ENCODE measurements around the gene SLC15A3.
A peak's percentile ranks its signal among the peaks of the same experiment; 100 is the strongest.

The SLC15A3 gene

DNA sequence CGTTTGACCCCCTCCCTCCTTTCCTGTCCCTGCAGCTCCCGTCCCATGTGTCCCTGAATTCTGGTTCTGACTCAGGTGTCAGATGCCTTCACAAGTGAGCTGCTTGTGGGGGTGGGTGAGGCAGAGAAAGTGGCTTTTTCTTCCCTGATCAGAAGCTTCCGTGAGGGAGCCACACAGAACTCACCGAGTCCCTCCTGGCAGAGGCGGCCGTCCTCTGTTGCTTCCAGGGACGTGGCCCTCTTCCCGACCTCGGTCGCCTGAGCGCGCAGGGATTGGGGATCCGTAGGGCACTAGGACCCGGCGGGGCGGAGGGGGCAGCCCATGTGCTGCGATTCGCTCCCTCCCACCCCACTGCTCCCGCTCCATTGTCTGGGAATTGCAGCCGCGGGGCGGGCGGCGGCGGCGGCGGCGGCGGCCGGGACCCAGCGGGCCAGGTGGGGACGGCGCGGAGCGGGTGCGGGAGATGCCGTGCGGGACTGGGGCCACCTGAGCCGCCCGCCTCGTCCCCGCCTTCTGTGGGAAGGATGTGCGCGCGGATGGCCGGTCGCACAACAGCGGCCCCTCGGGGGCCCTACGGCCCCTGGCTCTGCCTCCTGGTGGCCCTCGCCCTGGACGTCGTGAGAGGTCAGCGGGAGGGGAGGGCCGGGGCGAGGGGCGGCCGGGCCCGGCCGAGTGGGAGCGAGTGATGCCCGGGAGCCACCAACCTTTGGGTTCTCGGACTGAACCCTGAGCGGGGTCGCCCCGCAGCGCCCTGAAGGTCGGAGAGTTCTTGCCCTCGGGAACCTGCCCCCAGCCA lies 27.7 kb downstream of the SLC15A3 start, which contains the start of gene TMEM132A:
TSS of gene TMEM132A (plus strand) at position 351 of the 796 bp plus-strand sequence. CDS start at position 525, 174 bp downstream.
- no peak for TF ChIP-seq EZH2 (IDR thresholded peaks at IDR 0.05; ENCODE audit: borderline replicate concordance, low read length)
- TF ChIP-seq, protein P1, sequence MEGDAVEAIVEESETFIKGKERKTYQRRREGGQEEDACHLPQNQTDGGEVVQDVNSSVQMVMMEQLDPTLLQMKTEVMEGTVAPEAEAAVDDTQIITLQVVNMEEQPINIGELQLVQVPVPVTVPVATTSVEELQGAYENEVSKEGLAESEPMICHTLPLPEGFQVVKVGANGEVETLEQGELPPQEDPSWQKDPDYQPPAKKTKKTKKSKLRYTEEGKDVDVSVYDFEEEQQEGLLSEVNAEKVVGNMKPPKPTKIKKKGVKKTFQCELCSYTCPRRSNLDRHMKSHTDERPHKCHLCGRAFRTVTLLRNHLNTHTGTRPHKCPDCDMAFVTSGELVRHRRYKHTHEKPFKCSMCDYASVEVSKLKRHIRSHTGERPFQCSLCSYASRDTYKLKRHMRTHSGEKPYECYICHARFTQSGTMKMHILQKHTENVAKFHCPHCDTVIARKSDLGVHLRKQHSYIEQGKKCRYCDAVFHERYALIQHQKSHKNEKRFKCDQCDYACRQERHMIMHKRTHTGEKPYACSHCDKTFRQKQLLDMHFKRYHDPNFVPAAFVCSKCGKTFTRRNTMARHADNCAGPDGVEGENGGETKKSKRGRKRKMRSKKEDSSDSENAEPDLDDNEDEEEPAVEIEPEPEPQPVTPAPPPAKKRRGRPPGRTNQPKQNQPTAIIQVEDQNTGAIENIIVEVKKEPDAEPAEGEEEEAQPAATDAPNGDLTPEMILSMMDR (IDR thresholded peaks at IDR 0.05; ENCODE audit: low read length) = no peak
- H3K27ac ChIP-seq (ENCODE audit: low read depth, low read length, poor library complexity, severe bottlenecking) = no peak within 1 kb of the TSS
- H3K36me3 ChIP-seq (ENCODE audit: insufficient read depth, low read length) = peaks cover 46% of the 10 kb centered on the region

DNA sequence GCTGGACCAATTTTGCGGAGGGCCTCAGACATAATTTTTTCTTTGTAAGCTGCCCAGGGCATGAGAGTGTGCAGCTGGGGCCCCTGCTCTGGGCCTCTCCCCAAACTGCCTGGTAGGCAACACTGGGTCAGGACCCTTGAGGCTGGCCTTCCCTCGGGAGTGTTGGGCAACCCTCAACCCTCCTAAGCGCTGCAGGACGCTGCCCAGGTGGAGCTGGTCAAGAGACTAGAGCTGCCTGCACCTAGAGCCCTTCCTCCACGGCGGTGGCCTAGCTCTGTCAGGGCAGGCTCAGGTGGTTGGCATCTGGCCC lies 28.2 kb downstream of the SLC15A3 start:
- Histone ChIP-seq H3K9me3 (ENCODE audit: low read length) (no peaks in the 10 kb centered on the region), H3K36me3 (ENCODE audit: insufficient read depth, low read length) (peaks cover 50% of the 10 kb centered on the region), H3K27me3 (ENCODE audit: insufficient read depth, low read length) (0 out of 2 replicates have a peak, but pooled peaks cover 4% of the 10 kb centered on the region), H3F3A (ENCODE audit: insufficient read depth, low read length) (no peaks in the 10 kb centered on the region), H3K9ac (ENCODE audit: low read length) (no peak overlapping the region; the same call in 1 of the 2 replicates), H3K27ac (ENCODE audit: low read depth, low read length, poor library complexity, severe bottlenecking) (no peak overlapping the region), H4K20me1 (ENCODE audit: insufficient read depth, low read length) (no peaks in the 10 kb centered on the region), H3K4me3 (ENCODE audit: low read depth, low read length, poor library complexity, severe bottlenecking) (peak overlapping the region; percentile 53), H3K9me2 (ENCODE audit: low read depth, low read length) (no peaks in the 10 kb centered on the region), H2AFZ (ENCODE audit: low read length) (no peak overlapping the region), H3K4me1 (ENCODE audit: insufficient read depth, low read length, severe bottlenecking) (peaks cover 21% of the 10 kb centered on the region), H3K4me2 (ENCODE audit: low read length) (peak overlapping the region; percentile 59), H3K79me2 (ENCODE audit: insufficient read depth, low read length) (no peaks in the 10 kb centered on the region)
- TF ChIP-seq EZH2 (IDR thresholded peaks at IDR 0.05; ENCODE audit: borderline replicate concordance, low read length) = no peak
- TF ChIP-seq, protein P1 (IDR thresholded peaks at IDR 0.05; ENCODE audit: low read length) = no peak

More for the DNA sequence above, 27.7 kb downstream of the SLC15A3 start, which contains the start of gene TMEM132A:
- H3K9me2 ChIP-seq (ENCODE audit: low read depth, low read length) = no peaks in the 10 kb centered on the region
- H3K79me2 ChIP-seq (ENCODE audit: insufficient read depth, low read length) = no peaks in the 10 kb centered on the region
- H3K4me1 ChIP-seq (ENCODE audit: insufficient read depth, low read length, severe bottlenecking) = peaks cover 15% of the 10 kb centered on the region
- no peaks in the 10 kb centered on the region for H3K9me3 ChIP-seq (ENCODE audit: low read length)
- H3K4me2 ChIP-seq (ENCODE audit: low read length) = peak within 1 kb of the TSS; percentile 59
- no peak within 1 kb of the TSS for H2AFZ ChIP-seq (ENCODE audit: low read length)
- 0 out of 2 replicates have a peak, but pooled peaks cover 4% of the 10 kb centered on the region for H3K27me3 ChIP-seq (ENCODE audit: insufficient read depth, low read length)
- no peaks in the 10 kb centered on the region for H4K20me1 ChIP-seq (ENCODE audit: insufficient read depth, low read length)
- no peaks in the 10 kb centered on the region for H3F3A ChIP-seq (ENCODE audit: insufficient read depth, low read length)
- peak within 1 kb of the TSS; percentile 53 for H3K4me3 ChIP-seq (ENCODE audit: low read depth, low read length, poor library complexity, severe bottlenecking)
- H3K9ac ChIP-seq (ENCODE audit: low read length) = no peak within 1 kb of the TSS; the same call in 1 of the 2 replicates

DNA sequence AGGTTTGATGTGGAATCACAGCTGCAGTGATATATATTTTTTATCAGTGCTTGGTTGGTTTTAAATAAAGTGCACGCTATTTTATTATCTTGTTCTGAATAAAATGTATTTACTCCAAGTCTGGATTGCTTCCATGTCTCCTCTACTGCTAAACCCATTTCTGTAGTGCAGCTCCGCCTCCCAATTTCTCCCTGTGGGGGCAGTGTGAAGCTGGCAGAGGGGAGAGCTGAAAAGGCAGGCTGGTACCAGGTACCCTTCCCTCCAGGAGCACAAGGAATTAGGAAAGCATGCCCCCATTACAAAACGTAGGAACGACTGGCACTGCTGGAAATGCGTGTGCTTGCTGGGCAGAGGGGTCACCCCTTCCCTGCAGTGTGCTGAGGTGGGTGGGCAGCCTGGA lies 28.6 kb downstream of the SLC15A3 start:
- no peak overlapping the region for H3K9ac ChIP-seq (ENCODE audit: low read length)
- H3K4me3 ChIP-seq (ENCODE audit: low read depth, low read length, poor library complexity, severe bottlenecking) = no peak overlapping the region
- no peaks in the 10 kb centered on the region for H4K20me1 ChIP-seq (ENCODE audit: insufficient read depth, low read length)
- no peaks in the 10 kb centered on the region for H3F3A ChIP-seq (ENCODE audit: insufficient read depth, low read length)
- H3K4me2 ChIP-seq (ENCODE audit: low read length) = no peak overlapping the region
- H3K4me1 ChIP-seq (ENCODE audit: insufficient read depth, low read length, severe bottlenecking) = peaks cover 23% of the 10 kb centered on the region
- no peaks in the 10 kb centered on the region for H3K9me3 ChIP-seq (ENCODE audit: low read length)
- H3K36me3 ChIP-seq (ENCODE audit: insufficient read depth, low read length) = peaks cover 50% of the 10 kb centered on the region
- no peaks in the 10 kb centered on the region for H3K79me2 ChIP-seq (ENCODE audit: insufficient read depth, low read length)
- H3K27ac ChIP-seq (ENCODE audit: low read depth, low read length, poor library complexity, severe bottlenecking) = no peak overlapping the region
- TF ChIP-seq, protein P1 (IDR thresholded peaks at IDR 0.05; ENCODE audit: low read length) = no peak
- no peak for TF ChIP-seq EZH2 (IDR thresholded peaks at IDR 0.05; ENCODE audit: borderline replicate concordance, low read length)
- 0 out of 2 replicates have a peak, but pooled peaks cover 4% of the 10 kb centered on the region for H3K27me3 ChIP-seq (ENCODE audit: insufficient read depth, low read length)
- no peaks in the 10 kb centered on the region for H3K9me2 ChIP-seq (ENCODE audit: low read depth, low read length)
- no peak overlapping the region for H2AFZ ChIP-seq (ENCODE audit: low read length)
